ENCODE data around the gene ADAM12. TPM values are rescaled to one million over a fixed set of nuclear protein-coding genes. Genes with fewer than 3 reads are reported as not detected.

The ADAM12 gene
- total and polyA plus RNA-seq, 2 donors (not counting 3 experiments of a cell fraction or from before 2014, with no cell fraction given) = 0.22 to 0.33 TPM

DNA sequence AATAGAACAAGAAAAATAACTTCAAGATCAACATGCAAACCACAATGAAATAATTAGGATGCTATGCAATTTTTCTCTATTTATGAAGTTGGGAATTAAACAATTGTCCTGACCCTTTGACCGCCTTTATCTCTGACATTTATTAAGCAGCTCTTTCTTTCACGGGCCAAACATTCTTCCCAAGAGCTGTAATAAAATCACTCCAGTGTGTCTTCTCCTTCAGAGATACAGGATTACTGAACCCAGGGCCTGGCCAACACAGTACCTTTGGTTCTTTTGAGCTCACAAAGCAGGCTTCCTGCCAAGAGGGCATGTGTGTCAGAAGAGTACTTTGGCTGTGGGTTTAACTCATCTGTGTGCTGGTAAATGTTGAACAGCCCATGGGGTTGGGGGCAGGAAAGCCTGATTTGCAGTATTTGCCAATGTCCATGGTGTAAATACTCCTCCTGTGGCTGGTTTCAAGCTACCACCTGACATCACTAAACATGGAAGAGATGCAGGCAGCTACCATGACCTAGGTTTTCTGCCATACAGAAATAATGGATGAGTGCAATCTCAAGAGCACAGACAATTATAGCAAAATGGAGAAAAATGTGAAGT is 370.2 kb downstream of the ADAM12 start:
- no peak overlapping the region for H3K4me2 ChIP-seq (ENCODE audit: insufficient read depth, low read length)
- H3K9me3 ChIP-seq (replicated peaks; ENCODE audit: control insufficient read depth, insufficient read depth, low read length) = no peaks in the 10 kb centered on the region
- H3K4me1 ChIP-seq (ENCODE audit: control insufficient read depth, extremely low read depth, insufficient read depth, low read length) = peaks cover 6% of the 10 kb centered on the region
- TF ChIP-seq POLR2AphosphoS5 (IDR thresholded peaks at IDR 0.05; ENCODE audit: insufficient read depth, low read depth, low read length) (no peak), JUN (IDR thresholded peaks at IDR 0.05; ENCODE audit: borderline replicate concordance, insufficient read depth, insufficient read length, low read depth) (no peak), GATA2 (IDR thresholded peaks at IDR 0.05; ENCODE audit: insufficient read depth, insufficient read length, low read depth, low read length) (no peak), FOS (IDR thresholded peaks at IDR 0.05; ENCODE audit: borderline replicate concordance, insufficient read depth, low read length) (no peak), POLR2A (IDR thresholded peaks at IDR 0.05; ENCODE audit: low read depth, low read length) (no peak), MYC (IDR thresholded peaks at IDR 0.05; ENCODE audit: low read depth, low read length) (no peak), EZH2 (IDR thresholded peaks at IDR 0.05; ENCODE audit: borderline replicate concordance, low read depth, low read length, severe bottlenecking) (no peak)
- TF ChIP-seq, protein P1, sequence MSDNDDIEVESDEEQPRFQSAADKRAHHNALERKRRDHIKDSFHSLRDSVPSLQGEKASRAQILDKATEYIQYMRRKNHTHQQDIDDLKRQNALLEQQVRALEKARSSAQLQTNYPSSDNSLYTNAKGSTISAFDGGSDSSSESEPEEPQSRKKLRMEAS (IDR thresholded peaks at IDR 0.05; ENCODE audit: insufficient read depth, insufficient read length) = no peak
- TF ChIP-seq, protein P2, sequence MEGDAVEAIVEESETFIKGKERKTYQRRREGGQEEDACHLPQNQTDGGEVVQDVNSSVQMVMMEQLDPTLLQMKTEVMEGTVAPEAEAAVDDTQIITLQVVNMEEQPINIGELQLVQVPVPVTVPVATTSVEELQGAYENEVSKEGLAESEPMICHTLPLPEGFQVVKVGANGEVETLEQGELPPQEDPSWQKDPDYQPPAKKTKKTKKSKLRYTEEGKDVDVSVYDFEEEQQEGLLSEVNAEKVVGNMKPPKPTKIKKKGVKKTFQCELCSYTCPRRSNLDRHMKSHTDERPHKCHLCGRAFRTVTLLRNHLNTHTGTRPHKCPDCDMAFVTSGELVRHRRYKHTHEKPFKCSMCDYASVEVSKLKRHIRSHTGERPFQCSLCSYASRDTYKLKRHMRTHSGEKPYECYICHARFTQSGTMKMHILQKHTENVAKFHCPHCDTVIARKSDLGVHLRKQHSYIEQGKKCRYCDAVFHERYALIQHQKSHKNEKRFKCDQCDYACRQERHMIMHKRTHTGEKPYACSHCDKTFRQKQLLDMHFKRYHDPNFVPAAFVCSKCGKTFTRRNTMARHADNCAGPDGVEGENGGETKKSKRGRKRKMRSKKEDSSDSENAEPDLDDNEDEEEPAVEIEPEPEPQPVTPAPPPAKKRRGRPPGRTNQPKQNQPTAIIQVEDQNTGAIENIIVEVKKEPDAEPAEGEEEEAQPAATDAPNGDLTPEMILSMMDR (IDR thresholded peaks at IDR 0.05; ENCODE audit: extremely low read depth in 1 of 2, insufficient read depth in 1 of 2, low read depth in 1 of 2, low read length in 2 of 2) = no peak
- H3K27me3 ChIP-seq (ENCODE audit: control insufficient read depth in 2 of 2, insufficient read depth in 2 of 2, low read length in 2 of 2) = no peaks in the 10 kb centered on the region
- no peak overlapping the region for H2AFZ ChIP-seq (ENCODE audit: low read depth, low read length)
- intact Hi-C loops (cut with micrococcal nuclease) (no loop called here), dilution Hi-C loops (cut with MboI; ENCODE audit: extremely low pct_ligation_motif_present, low sequenced_read_pairs) (no loop called here)
- H3K79me2 ChIP-seq (ENCODE audit: control insufficient read depth, insufficient read depth, low read length) = no peaks in the 10 kb centered on the region
- no peaks in the 10 kb centered on the region for H3K9me1 ChIP-seq (replicated peaks; ENCODE audit: control insufficient read depth, extremely low read depth, insufficient read depth, low read length)
- no peaks in the 10 kb centered on the region for H4K20me1 ChIP-seq (replicated peaks; ENCODE audit: control insufficient read depth, extremely low read depth, insufficient read depth, low read length)
- H3K4me3 ChIP-seq (replicated peaks in 1 of 3; ENCODE audit: insufficient read depth in 1 of 3, low read depth in 1 of 3, low read length in 3 of 3) = no peak overlapping the region
- no peak overlapping the region for H3K9ac ChIP-seq (replicated peaks; ENCODE audit: extremely low read depth, insufficient read depth, low read length)
- peak; percentile 33 for FAIRE-seq
- no TSS peak for BruUV-seq (replicated peaks)
- CTCF ChIA-PET = interaction anchor here (1.0 to 1.5 kb wide), 3 partner anchors 8 to 84 kb away, joined by 3 to 4 read pairs (median 4); no protein-coding TSS in a partner anchor
- no peak overlapping the region for H3K27ac ChIP-seq (ENCODE audit: insufficient read depth, low read depth, low read length)
- H3K36me3 ChIP-seq (ENCODE audit: control insufficient read depth in 2 of 2, extremely low read depth in 1 of 2, insufficient read depth in 2 of 2, low read length in 2 of 2) = no peaks in the 10 kb centered on the region
- POLR2A ChIA-PET = no interaction called here
- DNase-seq (ENCODE audit: low read depth, low spot score) = peak; percentile 4
